PC-9 (cell line): ENCODE results near the gene SH3BGR.

Experiments
- EZH2 ChIP-seq: fragments of 200-600 bp; sonication (generic); IDR thresholded peaks from 2 replicates; pipeline ENCODE4 v1.8.0; 2017; ENCODE audit warnings: antibody characterized with exemption, low read depth
- TF ChIP-seq, protein P1 (sequence below): fragments of 200-600 bp; sonication (generic); conservative IDR thresholded peaks from 2 replicates; pipeline ENCODE4 v1.6.1; 2017; ENCODE audit warnings: mixed run types, antibody characterized with exemption, mild to moderate bottlenecking, moderate library complexity

DNA sequence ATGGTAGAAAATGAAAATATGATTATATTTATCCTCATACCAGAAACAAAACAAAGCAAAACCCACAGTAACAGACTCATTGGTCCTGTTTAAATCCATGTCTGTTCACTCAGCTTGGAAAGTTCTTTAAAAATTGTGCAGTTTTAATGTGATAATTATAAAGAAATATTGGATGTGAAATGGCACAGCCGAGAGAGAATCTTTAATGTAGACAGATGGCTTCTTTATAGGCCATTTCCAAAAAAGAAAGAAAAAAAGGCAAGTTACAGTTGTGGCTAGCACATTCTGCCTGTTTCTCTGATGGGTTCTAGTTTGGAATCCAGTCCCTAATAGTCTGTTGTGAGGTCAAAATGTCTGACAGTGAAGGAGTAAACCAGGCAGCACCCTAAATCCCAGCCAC, 62.0 kb downstream of the SH3BGR start:
- no peak for TF ChIP-seq EZH2
- TF ChIP-seq, protein P1, sequence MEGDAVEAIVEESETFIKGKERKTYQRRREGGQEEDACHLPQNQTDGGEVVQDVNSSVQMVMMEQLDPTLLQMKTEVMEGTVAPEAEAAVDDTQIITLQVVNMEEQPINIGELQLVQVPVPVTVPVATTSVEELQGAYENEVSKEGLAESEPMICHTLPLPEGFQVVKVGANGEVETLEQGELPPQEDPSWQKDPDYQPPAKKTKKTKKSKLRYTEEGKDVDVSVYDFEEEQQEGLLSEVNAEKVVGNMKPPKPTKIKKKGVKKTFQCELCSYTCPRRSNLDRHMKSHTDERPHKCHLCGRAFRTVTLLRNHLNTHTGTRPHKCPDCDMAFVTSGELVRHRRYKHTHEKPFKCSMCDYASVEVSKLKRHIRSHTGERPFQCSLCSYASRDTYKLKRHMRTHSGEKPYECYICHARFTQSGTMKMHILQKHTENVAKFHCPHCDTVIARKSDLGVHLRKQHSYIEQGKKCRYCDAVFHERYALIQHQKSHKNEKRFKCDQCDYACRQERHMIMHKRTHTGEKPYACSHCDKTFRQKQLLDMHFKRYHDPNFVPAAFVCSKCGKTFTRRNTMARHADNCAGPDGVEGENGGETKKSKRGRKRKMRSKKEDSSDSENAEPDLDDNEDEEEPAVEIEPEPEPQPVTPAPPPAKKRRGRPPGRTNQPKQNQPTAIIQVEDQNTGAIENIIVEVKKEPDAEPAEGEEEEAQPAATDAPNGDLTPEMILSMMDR: no peak
